GM23338 (cell line): ENCODE results near the gene IL20RB. TPM values are rescaled to one million over a fixed set of nuclear protein-coding genes. Genes with fewer than 3 reads are reported as not detected.

Source experiments
- ATAC-seq: fragments of 200-7000 bp; cut with Tn5 transposase; 3 replicates; pipeline ENCODE4 v1.9.1; 2020
- DNase-seq: peaks from one replicate; pipeline ENCODE4 v3.0.0-alpha.2; 2015; ENCODE audit warnings: low spot score
- H2AFZ ChIP-seq: fragments of 200-600 bp; sonication (generic); 2 replicates; pipeline ENCODE4 v1.8.0; 2016; ENCODE audit warnings: antibody characterized with exemption, mild to moderate bottlenecking, moderate library complexity
- H3F3A ChIP-seq: fragments of 200-600 bp; sonication (generic); replicated peaks from 2 replicates; pipeline ENCODE4 v1.8.0; 2017; ENCODE audit warnings: antibody characterized with exemption, mixed run types, low read depth
- H3K27ac ChIP-seq: fragments of 200-600 bp; sonication (generic); 2 replicates; pipeline ENCODE4 v1.6.1; 2016; ENCODE audit warnings: low read depth
- H3K27me3 ChIP-seq: fragments of 200-600 bp; sonication (generic); 2 replicates; pipeline ENCODE4 v1.8.0; 2016; ENCODE audit warnings: mild to moderate bottlenecking, mixed run types, moderate library complexity; ENCODE audit not compliant: insufficient read depth
- H3K36me3 ChIP-seq: fragments of 200-600 bp; sonication (generic); 2 replicates; pipeline ENCODE4 v1.8.0; 2016; ENCODE audit warnings: mild to moderate bottlenecking; ENCODE audit not compliant: insufficient read depth
- H3K4me1 ChIP-seq: fragments of 200-600 bp; sonication (generic); 2 replicates; pipeline ENCODE4 v1.8.0; 2016; ENCODE audit warnings: mild to moderate bottlenecking, moderate library complexity; ENCODE audit not compliant: insufficient read depth
- H3K4me2 ChIP-seq: fragments of 200-600 bp; sonication (generic); 2 replicates; pipeline ENCODE4 v1.7.1; 2017; ENCODE audit warnings: mixed run types
- H3K4me3 ChIP-seq: fragments of 200-600 bp; sonication (generic); 2 replicates; pipeline ENCODE4 v1.6.1; 2016; ENCODE audit warnings: mixed run types
- H3K79me2 ChIP-seq: fragments of 200-600 bp; sonication (generic); replicated peaks from 2 replicates; pipeline ENCODE4 v1.8.0; 2017; ENCODE audit warnings: mild to moderate bottlenecking; ENCODE audit not compliant: insufficient read depth
- H3K9me2 ChIP-seq: fragments of 200-600 bp; sonication (generic); 2 replicates; pipeline ENCODE4 v1.8.0; 2017; ENCODE audit not compliant: insufficient read depth
- H4K20me1 ChIP-seq: fragments of 200-600 bp; sonication (generic); replicated peaks from 2 replicates; pipeline ENCODE4 v1.8.0; 2017; ENCODE audit warnings: mild to moderate bottlenecking; ENCODE audit not compliant: insufficient read depth
- H3K27ac Mint-ChIP-seq: 2 replicates; pipeline ENCODE4 v1.8.0; 2020; ENCODE audit warnings: inconsistent platforms, mild to moderate bottlenecking, moderate library complexity, mixed read lengths
- H3K27me3 Mint-ChIP-seq: 3 replicates; pipeline ENCODE4 v1.8.0; 2022; ENCODE audit warnings: low read depth, mild to moderate bottlenecking, moderate library complexity, mixed read lengths, inconsistent platforms; ENCODE audit not compliant: insufficient read depth, poor library complexity
- H3K36me3 Mint-ChIP-seq: 3 replicates; pipeline ENCODE4 v1.8.0; 2021; ENCODE audit warnings: low read depth, mild to moderate bottlenecking, inconsistent platforms, moderate library complexity, mixed read lengths
- H3K4me1 Mint-ChIP-seq: 3 replicates; pipeline ENCODE4 v1.8.0; 2020; ENCODE audit warnings: mild to moderate bottlenecking, inconsistent platforms, mixed read lengths
- H3K4me3 Mint-ChIP-seq: 3 replicates; pipeline ENCODE4 v1.8.0; 2021; ENCODE audit warnings: moderate library complexity, mild to moderate bottlenecking, inconsistent platforms, mixed read lengths
- H3K9me3 Mint-ChIP-seq: 3 replicates; pipeline ENCODE4 v1.8.0; 2020; ENCODE audit warnings: moderate library complexity, mild to moderate bottlenecking, inconsistent platforms, mixed read lengths
- CREB1 ChIP-seq: fragments of 250-450 bp; sonication (Bioruptor Pico); IDR thresholded peaks from 2 replicates; pipeline ENCODE4 v1.5.0; 2020; ENCODE audit warnings: low read depth, mild to moderate bottlenecking, moderate library complexity
- EZH2phosphoT487 ChIP-seq: fragments of 200-600 bp; sonication (generic); IDR thresholded peaks from one replicate; pipeline ENCODE4 v1.8.1; 2018; ENCODE audit warnings: antibody characterized with exemption; ENCODE audit not compliant: unreplicated experiment
- NANOG ChIP-seq: IDR thresholded peaks from 2 replicates; pipeline ENCODE4 v1.6.1; 2016; ENCODE audit warnings: antibody characterized with exemption, borderline replicate concordance
- POLR2AphosphoS5 ChIP-seq: IDR thresholded peaks from 2 replicates; pipeline ENCODE4 v1.6.1; 2016; ENCODE audit warnings: antibody characterized with exemption, low read depth
- ZNF114 ChIP-seq: fragments of 250-450 bp; sonication (Bioruptor Pico); IDR thresholded peaks from 2 replicates; pipeline ENCODE4 v1.5.0; 2020; ENCODE audit warnings: mild to moderate bottlenecking, moderate library complexity
- ZNF331 ChIP-seq: fragments of 250-450 bp; sonication (Bioruptor Pico); IDR thresholded peaks from 2 replicates; pipeline ENCODE4 v1.5.0; 2020; ENCODE audit warnings: low read depth, mild to moderate bottlenecking, moderate library complexity
- polyA plus RNA-seq: library from polyadenylated mRNA; unstranded; fragments of >200 nt; fragmentation: Nextera tagmentation; extraction: Ambion mirVana; gene quantifications from 2 replicates; pipeline ENCODE4 v1.2.1, GENCODE V29; 2016
- total RNA-seq: library from RNA; depleted of rRNA; stranded (reverse); fragments of >200 nt; shearing (Covaris generic); gene quantifications from 2 replicates; pipeline ENCODE4 v1.2.3, GENCODE V29; 2014
- TF ChIP-seq, protein P1 (sequence below), 2 experiments: fragments of 200-600 bp in 1 of 2; sonication (generic) in 1 of 2; conservative IDR thresholded peaks; 2 replicates each; pipeline versions ENCODE4 v1.5.1 to v1.6.1; 2016 to 2017; ENCODE audit warnings: antibody characterized with exemption in 2 of 2, low read depth in 2 of 2, mild to moderate bottlenecking in 2 of 2, moderate library complexity in 1 of 2
- TF ChIP-seq, protein P2 (sequence below): IDR thresholded peaks from 2 replicates; pipeline ENCODE4 v1.6.1; 2016; ENCODE audit warnings: antibody characterized with exemption
- TF ChIP-seq, protein P3 (sequence below): IDR thresholded peaks from one replicate; pipeline ENCODE4 v1.6.1; 2018; ENCODE audit warnings: antibody characterized with exemption; ENCODE audit not compliant: unreplicated experiment

IL20RB gene
- total and polyA plus RNA-seq, 2 experiments from 2014 or later, result 1.7 to 4.6 TPM

DNA sequence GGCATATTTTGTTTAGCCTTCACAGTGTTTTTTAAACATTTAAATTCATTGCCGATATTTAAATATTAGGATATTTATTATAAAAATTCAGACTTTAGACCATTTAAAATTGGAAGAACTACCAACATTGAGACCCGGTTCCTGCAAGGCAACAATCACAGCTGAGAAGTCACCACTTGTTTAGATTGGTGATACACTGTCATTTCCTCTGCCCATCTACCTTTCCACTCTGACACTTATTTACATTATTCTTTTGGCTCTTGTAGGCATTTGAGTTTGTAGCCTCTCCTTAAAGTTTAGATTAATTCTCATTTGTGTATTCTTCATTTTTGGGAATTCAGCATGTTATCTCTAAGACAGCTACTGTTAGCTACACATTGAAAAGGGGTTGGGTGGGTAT lies 10.3 kb upstream of the IL20RB start (continued):
- TF ChIP-seq POLR2AphosphoS5, result no peak

DNA sequence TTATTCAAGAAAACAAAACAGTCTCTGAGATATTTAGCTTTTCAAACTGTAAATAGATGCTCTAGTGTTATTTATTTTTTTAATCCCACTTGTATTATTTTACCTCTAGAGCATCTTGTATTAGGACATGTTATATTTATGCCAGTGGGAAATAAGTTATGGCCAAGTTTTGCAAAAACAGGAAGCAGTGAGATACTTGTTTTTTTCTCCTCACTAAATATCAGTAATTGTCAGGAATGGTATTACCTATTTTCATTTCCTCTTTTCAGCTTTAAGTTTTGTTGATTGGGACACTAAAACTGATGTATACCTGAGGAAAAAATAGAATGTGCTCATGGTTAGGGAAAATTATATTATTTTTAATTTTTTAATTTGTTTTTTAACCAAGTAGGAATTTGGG lies 8.6 kb upstream of the IL20RB start:
- Histone ChIP-seq H3K4me2 (no peak overlapping the region), H3K27me3 (no peaks in the 10 kb centered on the region), H3K4me1 (no peaks in the 10 kb centered on the region), H3F3A (no peaks in the 10 kb centered on the region), H4K20me1 (no peaks in the 10 kb centered on the region), H3K27ac (no peak overlapping the region), H2AFZ (no peak overlapping the region), H3K79me2 (peaks cover 10% of the 10 kb centered on the region; the same call in 1 of the 2 replicates), H3K4me3 (no peak overlapping the region), H3K36me3 (no peaks in the 10 kb centered on the region), H3K9me2 (no peaks in the 10 kb centered on the region)
- Mint-ChIP-seq H3K27ac (no peak overlapping the region), H3K4me1 (no peaks in the 10 kb centered on the region), H3K9me3 (no peaks in the 10 kb centered on the region), H3K4me3 (no peak overlapping the region), H3K27me3 (no peaks in the 10 kb centered on the region), H3K36me3 (peaks cover 5% of the 10 kb centered on the region; the same call in 1 of the 3 replicates)
- ATAC-seq, result no peak
- no peak for DNase-seq
- TF ChIP-seq, protein P1, sequence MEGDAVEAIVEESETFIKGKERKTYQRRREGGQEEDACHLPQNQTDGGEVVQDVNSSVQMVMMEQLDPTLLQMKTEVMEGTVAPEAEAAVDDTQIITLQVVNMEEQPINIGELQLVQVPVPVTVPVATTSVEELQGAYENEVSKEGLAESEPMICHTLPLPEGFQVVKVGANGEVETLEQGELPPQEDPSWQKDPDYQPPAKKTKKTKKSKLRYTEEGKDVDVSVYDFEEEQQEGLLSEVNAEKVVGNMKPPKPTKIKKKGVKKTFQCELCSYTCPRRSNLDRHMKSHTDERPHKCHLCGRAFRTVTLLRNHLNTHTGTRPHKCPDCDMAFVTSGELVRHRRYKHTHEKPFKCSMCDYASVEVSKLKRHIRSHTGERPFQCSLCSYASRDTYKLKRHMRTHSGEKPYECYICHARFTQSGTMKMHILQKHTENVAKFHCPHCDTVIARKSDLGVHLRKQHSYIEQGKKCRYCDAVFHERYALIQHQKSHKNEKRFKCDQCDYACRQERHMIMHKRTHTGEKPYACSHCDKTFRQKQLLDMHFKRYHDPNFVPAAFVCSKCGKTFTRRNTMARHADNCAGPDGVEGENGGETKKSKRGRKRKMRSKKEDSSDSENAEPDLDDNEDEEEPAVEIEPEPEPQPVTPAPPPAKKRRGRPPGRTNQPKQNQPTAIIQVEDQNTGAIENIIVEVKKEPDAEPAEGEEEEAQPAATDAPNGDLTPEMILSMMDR (conservative IDR thresholded peaks at IDR 0.05; ENCODE audit: low read depth in 2 of 2), result no peak
- TF ChIP-seq, protein P2, sequence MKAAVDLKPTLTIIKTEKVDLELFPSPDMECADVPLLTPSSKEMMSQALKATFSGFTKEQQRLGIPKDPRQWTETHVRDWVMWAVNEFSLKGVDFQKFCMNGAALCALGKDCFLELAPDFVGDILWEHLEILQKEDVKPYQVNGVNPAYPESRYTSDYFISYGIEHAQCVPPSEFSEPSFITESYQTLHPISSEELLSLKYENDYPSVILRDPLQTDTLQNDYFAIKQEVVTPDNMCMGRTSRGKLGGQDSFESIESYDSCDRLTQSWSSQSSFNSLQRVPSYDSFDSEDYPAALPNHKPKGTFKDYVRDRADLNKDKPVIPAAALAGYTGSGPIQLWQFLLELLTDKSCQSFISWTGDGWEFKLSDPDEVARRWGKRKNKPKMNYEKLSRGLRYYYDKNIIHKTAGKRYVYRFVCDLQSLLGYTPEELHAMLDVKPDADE, result no peak
- TF ChIP-seq EZH2phosphoT487 (no peak), ZNF114 (CRISPR knock-in tag) (no peak), ZNF331 (CRISPR knock-in tag) (no peak), POLR2AphosphoS5 (no peak), CREB1 (CRISPR knock-in tag) (no peak), NANOG (no peak)
- TF ChIP-seq, protein P3, sequence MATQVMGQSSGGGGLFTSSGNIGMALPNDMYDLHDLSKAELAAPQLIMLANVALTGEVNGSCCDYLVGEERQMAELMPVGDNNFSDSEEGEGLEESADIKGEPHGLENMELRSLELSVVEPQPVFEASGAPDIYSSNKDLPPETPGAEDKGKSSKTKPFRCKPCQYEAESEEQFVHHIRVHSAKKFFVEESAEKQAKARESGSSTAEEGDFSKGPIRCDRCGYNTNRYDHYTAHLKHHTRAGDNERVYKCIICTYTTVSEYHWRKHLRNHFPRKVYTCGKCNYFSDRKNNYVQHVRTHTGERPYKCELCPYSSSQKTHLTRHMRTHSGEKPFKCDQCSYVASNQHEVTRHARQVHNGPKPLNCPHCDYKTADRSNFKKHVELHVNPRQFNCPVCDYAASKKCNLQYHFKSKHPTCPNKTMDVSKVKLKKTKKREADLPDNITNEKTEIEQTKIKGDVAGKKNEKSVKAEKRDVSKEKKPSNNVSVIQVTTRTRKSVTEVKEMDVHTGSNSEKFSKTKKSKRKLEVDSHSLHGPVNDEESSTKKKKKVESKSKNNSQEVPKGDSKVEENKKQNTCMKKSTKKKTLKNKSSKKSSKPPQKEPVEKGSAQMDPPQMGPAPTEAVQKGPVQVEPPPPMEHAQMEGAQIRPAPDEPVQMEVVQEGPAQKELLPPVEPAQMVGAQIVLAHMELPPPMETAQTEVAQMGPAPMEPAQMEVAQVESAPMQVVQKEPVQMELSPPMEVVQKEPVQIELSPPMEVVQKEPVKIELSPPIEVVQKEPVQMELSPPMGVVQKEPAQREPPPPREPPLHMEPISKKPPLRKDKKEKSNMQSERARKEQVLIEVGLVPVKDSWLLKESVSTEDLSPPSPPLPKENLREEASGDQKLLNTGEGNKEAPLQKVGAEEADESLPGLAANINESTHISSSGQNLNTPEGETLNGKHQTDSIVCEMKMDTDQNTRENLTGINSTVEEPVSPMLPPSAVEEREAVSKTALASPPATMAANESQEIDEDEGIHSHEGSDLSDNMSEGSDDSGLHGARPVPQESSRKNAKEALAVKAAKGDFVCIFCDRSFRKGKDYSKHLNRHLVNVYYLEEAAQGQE, result no peak
